ENCODE measurements around the gene PGF.
A peak's percentile ranks its signal among the peaks of the same experiment; 100 is the strongest.
"Not testable (repeated sequence)": the region's sequence is repeated elsewhere in the genome, so short reads cannot be mapped to it uniquely, and the experiment has no call there.

Gene PGF

GRCh38 chr14:74955229-74956026, at the start of gene PGF:
PGF (minus strand) TSS chr14:74955597; CDS start chr14:74955242, 355 bp downstream.
- peak; percentile 31 for DNase-seq

GRCh38 chr14:75003250-75004027, 48.0 kb upstream of the PGF start:
- DNase-seq = no peak

GRCh38 chr14:75002392-75003249, 47.2 kb upstream of the PGF start, which contains the start of gene EIF2B2:
EIF2B2 (plus strand) TSS chr14:75002921; CDS start chr14:75002991, 70 bp downstream.
- peak; percentile 99 for DNase-seq

- no peak for DNase-seq
Measured at GRCh38 chr14:75001899-75002298, 46.5 kb upstream of the PGF start.

- no peak for DNase-seq
Measured at GRCh38 chr14:75001261-75001660, 45.9 kb upstream of the PGF start.

- DNase-seq = not testable (repeated sequence)
Measured at GRCh38 chr14:74995781-74996180, 40.4 kb upstream of the PGF start.

- DNase-seq = not testable (repeated sequence)
Measured at GRCh38 chr14:74994182-74994581, 38.8 kb upstream of the PGF start.

GRCh38 chr14:74988993-74989392, 33.6 kb upstream of the PGF start:
- no peak for DNase-seq

GRCh38 chr14:74988131-74988530, 32.7 kb upstream of the PGF start:
- DNase-seq = no peak

- no peak for DNase-seq
Measured at GRCh38 chr14:74985806-74986205, 30.4 kb upstream of the PGF start.

- no peak for DNase-seq
Measured at GRCh38 chr14:74985028-74985310, 29.6 kb upstream of the PGF start.

- DNase-seq = no peak
Measured at GRCh38 chr14:74984236-74985027, 29.0 kb upstream of the PGF start.

- DNase-seq = no peak
Measured at GRCh38 chr14:74983343-74983742, 27.9 kb upstream of the PGF start.

GRCh38 chr14:74982661-74983060, 27.3 kb upstream of the PGF start:
- DNase-seq = no peak

- no peak for DNase-seq
Measured at GRCh38 chr14:74981833-74982232, 26.4 kb upstream of the PGF start.

- no peak for DNase-seq
Measured at GRCh38 chr14:74981462-74981782, 26.0 kb upstream of the PGF start.

GRCh38 chr14:74980731-74981461, 25.5 kb upstream of the PGF start:
- no peak for DNase-seq

- no peak for DNase-seq
Measured at GRCh38 chr14:74980398-74980730, 25.0 kb upstream of the PGF start.

- DNase-seq = no peak
Measured at GRCh38 chr14:74979442-74980397, 24.3 kb upstream of the PGF start.

- no peak for DNase-seq
Measured at GRCh38 chr14:74979029-74979428, 23.6 kb upstream of the PGF start.

- DNase-seq = no peak
Measured at GRCh38 chr14:74978416-74978947, 23.1 kb upstream of the PGF start.
